Panc1 (cell line): ENCODE data around the gene FARS2.

Experiments used
- POLR2AphosphoS5 ChIP-seq: IDR thresholded peaks from 2 replicates; pipeline ENCODE4 v1.6.1; 2012; ENCODE audit warnings: mild to moderate bottlenecking, low read depth, low read length, moderate library complexity
- REST ChIP-seq, 2 experiments: IDR thresholded peaks; 2 replicates each; pipeline ENCODE4 v1.6.1; 2011 to 2012; ENCODE audit warnings: low read depth in 2 of 2, control low read depth in 1 of 2, low read length in 1 of 2, mild to moderate bottlenecking in 1 of 2, moderate library complexity in 1 of 2; ENCODE audit not compliant: insufficient read depth in 1 of 2
- SIN3A ChIP-seq: IDR thresholded peaks from 2 replicates; pipeline ENCODE4 v1.6.1; 2012; ENCODE audit warnings: low read depth, mild to moderate bottlenecking, low read length, moderate library complexity, borderline replicate concordance; ENCODE audit not compliant: insufficient read depth
- TF ChIP-seq, protein P1 (sequence below): fragments of 450-650 bp; IDR thresholded peaks from 2 replicates; pipeline ENCODE4 v1.5.1; 2017; ENCODE audit warnings: mild to moderate bottlenecking

DNA sequence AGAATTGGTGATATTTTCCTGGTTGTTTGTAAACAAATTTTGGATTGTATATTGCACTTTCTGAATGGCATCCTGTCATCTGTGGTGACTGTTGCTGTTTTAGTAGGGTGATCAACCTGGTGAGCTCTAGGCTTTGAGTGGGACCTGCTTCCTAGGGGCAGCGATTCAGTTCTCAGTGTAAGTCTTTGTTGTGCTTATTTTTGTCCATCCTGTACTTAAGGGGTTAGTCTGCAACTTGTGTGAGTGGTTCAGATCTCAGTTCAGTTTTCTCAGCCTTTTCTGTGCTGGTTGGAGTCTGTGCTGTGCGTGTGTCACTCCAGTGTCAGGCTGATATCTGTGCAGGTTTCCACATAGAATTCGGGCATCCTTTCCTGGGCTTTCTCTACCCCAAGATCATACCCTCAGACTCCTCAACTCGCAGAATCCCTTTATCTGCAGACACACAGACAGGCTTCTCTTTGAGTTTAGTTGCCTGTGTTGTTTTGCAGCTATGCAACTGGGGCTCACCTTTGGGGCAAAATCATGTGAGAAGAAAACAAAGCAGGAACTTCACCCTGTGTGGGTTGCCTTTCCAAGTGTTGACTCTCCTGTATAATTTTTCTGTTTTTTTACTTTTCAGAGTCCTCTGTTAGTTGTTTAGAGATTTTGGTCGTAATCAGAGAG lies 177.7 kb downstream of the FARS2 start:
- TF ChIP-seq SIN3A (no peak), REST (IDR thresholded peaks at IDR 0.05; ENCODE audit: insufficient read depth in 1 of 2, low read depth in 2 of 2, low read length in 1 of 2) (no peak), POLR2AphosphoS5 (no peak)
- TF ChIP-seq, protein P1, sequence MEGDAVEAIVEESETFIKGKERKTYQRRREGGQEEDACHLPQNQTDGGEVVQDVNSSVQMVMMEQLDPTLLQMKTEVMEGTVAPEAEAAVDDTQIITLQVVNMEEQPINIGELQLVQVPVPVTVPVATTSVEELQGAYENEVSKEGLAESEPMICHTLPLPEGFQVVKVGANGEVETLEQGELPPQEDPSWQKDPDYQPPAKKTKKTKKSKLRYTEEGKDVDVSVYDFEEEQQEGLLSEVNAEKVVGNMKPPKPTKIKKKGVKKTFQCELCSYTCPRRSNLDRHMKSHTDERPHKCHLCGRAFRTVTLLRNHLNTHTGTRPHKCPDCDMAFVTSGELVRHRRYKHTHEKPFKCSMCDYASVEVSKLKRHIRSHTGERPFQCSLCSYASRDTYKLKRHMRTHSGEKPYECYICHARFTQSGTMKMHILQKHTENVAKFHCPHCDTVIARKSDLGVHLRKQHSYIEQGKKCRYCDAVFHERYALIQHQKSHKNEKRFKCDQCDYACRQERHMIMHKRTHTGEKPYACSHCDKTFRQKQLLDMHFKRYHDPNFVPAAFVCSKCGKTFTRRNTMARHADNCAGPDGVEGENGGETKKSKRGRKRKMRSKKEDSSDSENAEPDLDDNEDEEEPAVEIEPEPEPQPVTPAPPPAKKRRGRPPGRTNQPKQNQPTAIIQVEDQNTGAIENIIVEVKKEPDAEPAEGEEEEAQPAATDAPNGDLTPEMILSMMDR = no peak
